ENCODE data around the gene HRK. TPM values are rescaled to one million over a fixed set of nuclear protein-coding genes. Genes with fewer than 3 reads are reported as not detected.

The HRK gene
- total and polyA plus RNA-seq, 10 of the 15 experiments (the other 5 are each of a cell fraction or from before 2014, with no cell fraction given), result not detected

- H3K4me1 ChIP-seq (ENCODE audit: control insufficient read depth, insufficient read depth, low read length), result peaks cover 34% of the 10 kb centered on the region
- TF ChIP-seq SMC3 (IDR thresholded peaks at IDR 0.05; ENCODE audit: borderline replicate concordance, low read length) (no peak), CEBPB (IDR thresholded peaks at IDR 0.05; ENCODE audit: borderline replicate concordance in 1 of 2, low read depth in 2 of 2, low read length in 2 of 2) (peak in 1 of 2 experiments; percentile 74; a peak in 1 of 4 replicates), MTA3 (IDR thresholded peaks at IDR 0.05; ENCODE audit: borderline replicate concordance, low read length) (peak; percentile 55; the same call in 1 of the 2 replicates), MYC (IDR thresholded peaks at IDR 0.05; ENCODE audit: insufficient read depth, insufficient read length, insufficient replicate concordance, low read length, severe bottlenecking) (no peak), HDGF (IDR thresholded peaks at IDR 0.05) (no peak), JUNB (IDR thresholded peaks at IDR 0.05) (0 out of 2 replicates have a peak, but pooled peaks have one; percentile 59), IRF4 (IDR thresholded peaks at IDR 0.05; ENCODE audit: low read depth, low read length) (peak; percentile 42; the same call in 1 of the 2 replicates), ATF2 (IDR thresholded peaks at IDR 0.05; ENCODE audit: low read length) (peak; percentile 59; the same call in 1 of the 2 replicates), IKZF2 (IDR thresholded peaks at IDR 0.05) (0 out of 4 replicates have a peak, but pooled peaks of 1 of the 2 experiments have one; percentile 37), NFIC (IDR thresholded peaks at IDR 0.05; ENCODE audit: low read depth, low read length) (peak; percentile 68; the same call in 1 of the 2 replicates), CREM (IDR thresholded peaks at IDR 0.05; ENCODE audit: low read depth) (peak; percentile 38; the same call in 1 of the 2 replicates), TCF7 (IDR thresholded peaks at IDR 0.05; ENCODE audit: borderline replicate concordance) (peak; percentile 65; the same call in 1 of the 2 replicates), NR2F1 (conservative IDR thresholded peaks at IDR 0.05) (no peak), NKRF (conservative IDR thresholded peaks at IDR 0.05) (no peak), GABPA (IDR thresholded peaks at IDR 0.05; ENCODE audit: low read depth) (0 out of 2 replicates have a peak, but pooled peaks have one; percentile 33), RUNX3 (IDR thresholded peaks at IDR 0.05; ENCODE audit: low read length) (peak; percentile 84), CREB1 (IDR thresholded peaks at IDR 0.05; ENCODE audit: low read depth) (0 out of 2 replicates have a peak, but pooled peaks have one; percentile 18)
- peak overlapping the region; percentile 18 for H3K4me2 ChIP-seq (ENCODE audit: control insufficient read depth, insufficient read depth)
- H4K20me1 ChIP-seq (ENCODE audit: control insufficient read depth, insufficient read depth), result peaks cover 5% of the 10 kb centered on the region; the same call in 1 of the 2 replicates
- H3K4me3 ChIP-seq, result no peak overlapping the region
- no peak overlapping the region for H3K9ac ChIP-seq (ENCODE audit: control insufficient read depth, insufficient read depth, low read length)
- no peaks in the 10 kb centered on the region for H3K36me3 ChIP-seq (ENCODE audit: control insufficient read depth in 2 of 2, insufficient read depth in 2 of 2, low read length in 1 of 2)
- ChIA-PET SMC1A (ENCODE audit: uncharacterized antibody, unreplicated experiment) (no interaction called here), RAD21 (ENCODE audit: unreplicated experiment) (no interaction called here), POLR2A (no interaction called here), CTCF (no interaction called here)
- no TSS peak for BruUV-seq (replicated peaks)
- intact Hi-C loops (cut with micrococcal nuclease; ENCODE audit: unreplicated experiment), result no loop called here
- H3K79me2 ChIP-seq (ENCODE audit: control insufficient read depth, insufficient read depth, low read length), result no peaks in the 10 kb centered on the region
- H3K9me3 ChIP-seq (replicated peaks; ENCODE audit: control insufficient read depth, insufficient read depth, low read length), result no peaks in the 10 kb centered on the region; the same call in 2 of the 3 replicates
- 9% methylated on average over 2 of the region's 2 CpGs for WGBS (ENCODE audit: insufficient coverage, insufficient replicate concordance, low lambda C conversion rate, missing lambda C conversion rate)
- ATAC-seq, result peak; percentile 77
- no peak overlapping the region for H3K27ac ChIP-seq (ENCODE audit: control insufficient read depth, insufficient read depth)
- 0 out of 4 replicates have a peak, but pooled peaks cover 0 to 3% of the 10 kb centered on the region in 2 experiments for H3K27me3 ChIP-seq (replicated peaks in 1 of 2; ENCODE audit: control insufficient read depth in 2 of 2, insufficient read depth in 2 of 2, low read length in 1 of 2)
- H2AFZ ChIP-seq (ENCODE audit: control insufficient read depth, low read depth, low read length), result no peak overlapping the region
- peak; percentile 50 for DNase-seq (ENCODE audit: low read depth, low spot score)
- peak; percentile 31 for FAIRE-seq
- in situ Hi-C loops (cut with MboI), result no loop called here
Measured at GRCh38 chr12:116922194-116922897, 41.1 kb upstream of the HRK start.

Measured in GM12878 (cell line).